ENCODE results near the gene GAREM1. TPM values are rescaled to one million over a fixed set of nuclear protein-coding genes. Genes with fewer than 3 reads are reported as not detected.

GAREM1 gene
- total and polyA plus RNA-seq, 9 of the 15 experiments (the other 6 are each of a cell fraction or from before 2014, with no cell fraction given) = 0.03 to 0.33 (median 0.07) TPM; not detected in 1

- intact Hi-C loops (cut with micrococcal nuclease) = loop anchor here (10.0 kb wide), 1 partner anchor 203 kb away; no protein-coding TSS in a partner anchor
- 0% methylated on average over 7 of the region's 8 CpGs for WGBS (ENCODE audit: insufficient coverage, low coverage, missing lambda C conversion rate)
- no peaks in the 10 kb centered on the region for H3K9me3 ChIP-seq (replicated peaks; ENCODE audit: control insufficient read depth, insufficient read depth, low read depth, low read length)
Measured at GRCh38 chr18:32358075-32358474, 112.6 kb downstream of the GAREM1 start.

More at GRCh38 chr18:32358075-32358474, 112.6 kb downstream of the GAREM1 start:
- no peak for FAIRE-seq
- H2AFZ ChIP-seq (ENCODE audit: low read depth, low read length) = no peak overlapping the region
- no peaks in the 10 kb centered on the region for H3K9me1 ChIP-seq (ENCODE audit: control insufficient read depth, insufficient read depth, low read length)
- no peak overlapping the region for H3K4me3 ChIP-seq
- peak; percentile 67; the same call in 2 of the 3 replicates for ATAC-seq
- POLR2A ChIA-PET = no interaction called here
- H3K4me1 ChIP-seq (replicated peaks in 1 of 2; ENCODE audit: control insufficient read depth in 2 of 2, insufficient read depth in 2 of 2, low read length in 2 of 2) = no peaks in the 10 kb centered on the region
- H3K27ac ChIP-seq (ENCODE audit: extremely low read depth, low read depth, low read length) = no peak overlapping the region
- CTCF ChIA-PET (ENCODE audit: low intra/inter-chr PET ratio) = no interaction called here
- H3K27me3 ChIP-seq (ENCODE audit: control insufficient read depth in 2 of 2, insufficient read depth in 2 of 2, low read length in 2 of 2) = no peaks in the 10 kb centered on the region
- in situ Hi-C loops (cut with MboI) = no loop called here
- no peaks in the 10 kb centered on the region for H4K20me1 ChIP-seq (replicated peaks; ENCODE audit: control insufficient read depth, insufficient read depth, low read length)
- no peak for DNase-seq (ENCODE audit: extremely low read depth in 1 of 4, low spot score in 3 of 4)
- H3K79me2 ChIP-seq (ENCODE audit: control insufficient read depth, insufficient read depth, low read length) = no peaks in the 10 kb centered on the region
- no peak overlapping the region for H3K4me2 ChIP-seq (ENCODE audit: insufficient read depth, low read length)
- TF ChIP-seq MEIS2 (IDR thresholded peaks at IDR 0.05; ENCODE audit: partially characterized antibody) = no peak
- TF ChIP-seq ZNF217 (CRISPR knock-in tag; IDR thresholded peaks at IDR 0.05) = no peak
- no peak for TF ChIP-seq PTTG1 (tag; IDR thresholded peaks at IDR 0.05; ENCODE audit: low read depth)
- no peak for TF ChIP-seq ZNF197 (CRISPR knock-in tag; IDR thresholded peaks at IDR 0.05; ENCODE audit: low read depth)
- no peak for TF ChIP-seq ZNF431 (CRISPR knock-in tag; IDR thresholded peaks at IDR 0.05)
- TF ChIP-seq ZNF24 (IDR thresholded peaks at IDR 0.05) = no peak
- TF ChIP-seq TCF7L2 (IDR thresholded peaks at IDR 0.05; ENCODE audit: low read depth, low read length) = no peak
- no peak for TF ChIP-seq UBTF (IDR thresholded peaks at IDR 0.05; ENCODE audit: borderline replicate concordance in 1 of 2, low read depth in 2 of 2, low read length in 2 of 2)
- no peak for TF ChIP-seq SNIP1 (IDR thresholded peaks at IDR 0.05; ENCODE audit: low read depth)
- TF ChIP-seq ZNF695 (CRISPR knock-in tag; IDR thresholded peaks at IDR 0.05) = no peak
- TF ChIP-seq ZNF507 (tag; conservative IDR thresholded peaks at IDR 0.05) = no peak
- no peak for TF ChIP-seq RAD21 (CRISPR knock-in tag; conservative IDR thresholded peaks at IDR 0.05 in 1 of 2, IDR thresholded peaks at IDR 0.05 in 1 of 2)
- TF ChIP-seq ZSCAN32 (CRISPR knock-in tag; IDR thresholded peaks at IDR 0.05) = no peak
- TF ChIP-seq PHB (CRISPR knock-in tag; IDR thresholded peaks at IDR 0.05) = no peak
- no peak for TF ChIP-seq RREB1 (CRISPR knock-in tag; IDR thresholded peaks at IDR 0.05)
- H3K36me3 ChIP-seq (ENCODE audit: control insufficient read depth, insufficient read depth, low read length) = no peaks in the 10 kb centered on the region
- no TSS peak for BruUV-seq (replicated peaks)
- H3K9ac ChIP-seq (ENCODE audit: insufficient read depth in 1 of 2, low read depth in 2 of 2, low read length in 2 of 2) = no peak overlapping the region
